Mammary microvascular endothelial cell (primary cell): Measurements from ENCODE around the gene SPI1. TPM values are rescaled to one million over a fixed set of nuclear protein-coding genes. Genes with fewer than 3 reads are reported as not detected.

ENCODE experiments used
- total RNA-seq: library from RNA; depleted of rRNA; stranded (reverse); fragments of >200 nt; gene quantifications from 2 replicates; pipeline ENCODE4 v1.2.3, GENCODE V29; 2015

The SPI1 gene
- total RNA-seq, result not detected in 2 replicates

DNA sequence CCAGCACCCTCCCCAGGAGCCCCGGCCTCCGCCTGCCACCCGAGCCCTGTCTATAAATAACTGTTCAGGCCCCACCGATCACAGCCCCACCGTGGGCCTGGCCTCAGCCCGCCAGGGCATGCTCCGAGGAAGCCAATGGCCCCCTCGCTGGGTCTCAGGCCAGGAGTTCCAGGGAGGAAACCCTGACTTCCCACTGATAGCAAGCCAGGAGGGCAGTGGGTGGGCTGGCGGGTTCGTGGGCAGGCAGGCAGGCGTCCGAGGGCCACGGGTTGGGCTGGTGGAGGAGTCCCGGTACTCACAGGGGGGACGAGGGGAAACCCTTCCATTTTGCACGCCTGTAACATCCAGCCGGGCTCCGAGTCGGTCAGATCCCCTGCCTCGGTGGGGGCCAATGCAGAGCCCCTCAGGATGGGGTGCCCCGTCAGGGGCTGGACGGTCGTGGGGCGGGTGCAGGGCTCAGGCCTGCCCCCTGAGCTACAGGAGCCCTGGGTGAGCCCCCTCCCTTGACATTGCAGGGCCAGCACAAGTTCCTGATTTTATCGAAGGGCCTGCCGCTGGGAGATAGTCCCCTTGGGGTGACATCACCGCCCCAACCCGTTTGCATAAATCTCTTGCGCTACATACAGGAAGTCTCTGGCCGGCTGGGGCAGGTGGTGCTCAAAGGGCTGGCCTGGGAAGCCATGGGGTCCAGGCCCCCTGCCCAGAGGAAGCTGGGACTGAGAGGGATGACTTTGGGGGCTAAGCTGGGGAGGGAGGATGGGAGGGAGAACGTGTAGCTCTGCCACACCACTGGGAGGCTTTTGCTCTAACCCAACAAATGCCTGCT is at the start of gene SPI1:
Gene SPI1 (minus strand): TSS at position 538 of the 826 bp plus-strand sequence. CDS start 194 bp downstream, at position 344.

DNA sequence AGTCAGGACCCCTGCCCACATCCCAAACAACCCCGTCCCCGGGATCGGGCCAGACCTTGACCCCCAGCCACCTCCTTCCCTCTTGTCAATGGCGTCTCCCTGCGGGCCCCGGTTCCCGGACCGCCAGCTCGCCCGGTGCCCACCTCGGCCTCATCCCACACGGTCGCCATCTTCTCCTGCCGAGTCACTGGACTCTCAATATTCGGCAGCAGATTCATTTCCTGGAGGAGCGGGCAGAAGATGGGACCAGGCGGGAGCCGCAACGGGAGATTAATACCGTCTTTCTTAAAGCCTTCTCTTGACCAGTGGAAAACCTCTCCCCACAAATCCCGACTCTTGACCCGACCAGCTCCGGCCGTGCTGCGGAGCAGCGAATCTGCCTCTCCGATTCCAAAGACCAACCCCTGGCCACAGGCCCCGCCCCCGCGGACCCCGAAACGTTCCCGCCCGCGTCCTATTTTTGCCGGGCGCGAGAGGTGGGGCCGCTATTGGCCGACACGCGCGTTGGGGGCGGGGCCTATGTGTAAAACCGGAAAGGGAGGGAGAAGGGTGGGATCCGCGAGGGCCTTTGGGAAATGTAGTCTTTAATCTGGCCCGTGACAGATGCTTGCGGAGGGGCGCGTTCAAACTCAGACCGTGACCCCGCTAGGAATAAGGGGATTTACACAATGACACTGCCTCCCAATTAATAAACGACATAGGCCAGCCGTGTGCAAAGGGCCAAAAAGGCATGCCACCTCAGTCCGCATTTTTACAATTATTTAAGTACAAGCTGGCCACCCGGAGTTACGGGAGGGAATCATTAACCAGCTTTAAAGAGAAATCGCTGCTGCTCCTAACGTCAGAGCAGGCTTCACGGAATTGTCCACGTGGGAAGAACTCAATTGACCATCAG is 48.0 kb upstream of the SPI1 start, which contains the start of gene PSMC3:
Gene PSMC3 (minus strand): TSS at position 378 of the 895 bp plus-strand sequence. CDS start 160 bp downstream, at position 218.

GRCh38 chr11:47407746-47408590 is 29.6 kb upstream of the SPI1 start, which contains the start of gene SLC39A13:
Gene SLC39A13 (plus strand): TSS chr11:47408590. CDS start chr11:47410095, 1,505 bp downstream.

DNA sequence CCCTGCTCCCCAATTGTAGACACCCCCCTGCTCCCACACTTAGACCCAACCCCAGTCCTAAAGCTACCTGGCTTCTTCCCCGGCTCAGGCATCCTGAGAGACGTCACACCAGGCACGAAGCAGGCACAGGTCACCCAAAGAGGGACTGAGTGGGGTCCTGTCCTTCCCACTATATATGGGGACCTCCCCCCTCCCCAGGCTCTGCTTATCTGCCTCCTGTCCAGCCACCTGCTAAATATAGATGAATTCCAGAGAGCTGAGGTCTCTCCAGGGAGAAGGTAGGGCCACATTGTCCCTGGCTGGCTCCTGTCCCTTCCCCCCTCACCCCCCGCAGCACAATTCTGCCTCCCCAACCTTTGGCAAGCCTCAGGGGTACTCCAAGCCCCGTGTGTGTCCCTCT is 25.8 kb downstream of the SPI1 start, which contains the start of gene MYBPC3:
Gene MYBPC3 (minus strand): TSS at position 147 of the 400 bp plus-strand sequence. CDS start 55 bp downstream, at position 92.

Other genes with a start within 250 kb of the SPI1 start
- gene ARFGAP2, start 201.7 kb downstream of the SPI1 start, total RNA-seq, result 128 and 138 TPM in 2 replicates
- gene PACSIN3, start 192.1 kb downstream of the SPI1 start, total RNA-seq, result 8.3 and 12.8 TPM in 2 replicates
- gene DDB2, start 163.6 kb downstream of the SPI1 start, total RNA-seq, result 92.5 and 96.3 TPM in 2 replicates
- 40.8 and 46.3 TPM in 2 replicates for gene ACP2, start 129.7 kb downstream of the SPI1 start, total RNA-seq
- 7.9 and 9.7 TPM in 2 replicates for gene NR1H3, start 120.6 kb downstream of the SPI1 start, total RNA-seq
- gene MADD, start 108.4 kb downstream of the SPI1 start, total RNA-seq, result 15.3 and 15.6 TPM in 2 replicates
- gene MYBPC3, start 25.8 kb downstream of the SPI1 start, total RNA-seq, result not detected in 2 replicates
- gene SLC39A13, start 30.0 kb upstream of the SPI1 start, total RNA-seq, result 99.1 and 101 TPM in 2 replicates
- gene PSMC3, start 47.9 kb upstream of the SPI1 start, total RNA-seq, result 220 and 250 TPM in 2 replicates
- not detected in 2 replicates for gene RAPSN, start 70.6 kb upstream of the SPI1 start, total RNA-seq
- gene CELF1, start 174.6 kb upstream of the SPI1 start, total RNA-seq, result 53.2 and 56.8 TPM in 2 replicates
- gene PTPMT1, start 187.1 kb upstream of the SPI1 start, total RNA-seq, result 145 and 164 TPM in 2 replicates
- 20.7 and 23.6 TPM in 2 replicates for gene KBTBD4, start 200.4 kb upstream of the SPI1 start, total RNA-seq
- gene NDUFS3, start 200.5 kb upstream of the SPI1 start, total RNA-seq, result 89.7 and 95.1 TPM in 2 replicates
- not detected in 2 replicates for gene FAM180B, start 208.1 kb upstream of the SPI1 start, total RNA-seq
- gene C1QTNF4, start 215.9 kb upstream of the SPI1 start, total RNA-seq, result not detected in 2 replicates